ENCODE measurements around the gene ASTN2. TPM values are rescaled to one million over a fixed set of nuclear protein-coding genes. Genes with fewer than 3 reads are reported as not detected.

Gene ASTN2
- total RNA-seq, 6 experiments from 2014 or later = 0.91 to 3.1 (median 2.5) TPM

- H3K9me3 ChIP-seq = no peaks in the 10 kb centered on the region
- H3K4me1 ChIP-seq = no peaks in the 10 kb centered on the region
- ATAC-seq (no peak), DNase-seq (no peak)
- no peak overlapping the region for H3K4me3 ChIP-seq
- no peak for TF ChIP-seq CTCF (IDR thresholded peaks at IDR 0.05)
- TF ChIP-seq POLR2A (IDR thresholded peaks at IDR 0.05) = no peak
- H3K27me3 ChIP-seq = no peaks in the 10 kb centered on the region
- no peak overlapping the region for H3K27ac ChIP-seq
- 60% methylated on average over 1 of the region's 1 CpG for WGBS (ENCODE audit: insufficient coverage, low coverage, low lambda C conversion rate, missing lambda C conversion rate)
- intact Hi-C loops (cut with DNase I) = no loop called here
- H3K36me3 ChIP-seq = no peaks in the 10 kb centered on the region
These were observed 935.8 kb downstream of the ASTN2 start for GRCh38 chr9:116479056-116479544.

GRCh38 chr9:116477584-116478141 is 937.2 kb downstream of the ASTN2 start:
- intact Hi-C loops (cut with DNase I) = no loop called here
- H3K36me3 ChIP-seq = no peaks in the 10 kb centered on the region
- no peaks in the 10 kb centered on the region for H3K4me1 ChIP-seq
- no peak overlapping the region for H3K4me3 ChIP-seq
- no peak overlapping the region for H3K27ac ChIP-seq
- WGBS (ENCODE audit: insufficient coverage, low coverage, low lambda C conversion rate, missing lambda C conversion rate) = 75% methylated on average over 4 of the region's 4 CpGs
- ATAC-seq = no peak
- no peaks in the 10 kb centered on the region for H3K9me3 ChIP-seq
- no peaks in the 10 kb centered on the region for H3K27me3 ChIP-seq
- no peak for TF ChIP-seq POLR2A (IDR thresholded peaks at IDR 0.05)
- TF ChIP-seq CTCF (IDR thresholded peaks at IDR 0.05) = no peak
- no peak for DNase-seq

- peak in 1 of 4 donors; percentile 29 for ATAC-seq
These were observed 937.9 kb downstream of the ASTN2 start for GRCh38 chr9:116476935-116477381.

GRCh38 chr9:116476002-116476401 is 938.9 kb downstream of the ASTN2 start:
- DNase-seq (no peak), ATAC-seq (no peak)
- no peaks in the 10 kb centered on the region for H3K36me3 ChIP-seq
- TF ChIP-seq CTCF (IDR thresholded peaks at IDR 0.05) = no peak
- TF ChIP-seq POLR2A (IDR thresholded peaks at IDR 0.05) = no peak
- no peak overlapping the region for H3K27ac ChIP-seq
- no peaks in the 10 kb centered on the region for H3K4me1 ChIP-seq
- H3K27me3 ChIP-seq = no peaks in the 10 kb centered on the region
- intact Hi-C loops (cut with DNase I) = no loop called here
- H3K9me3 ChIP-seq = no peaks in the 10 kb centered on the region
- H3K4me3 ChIP-seq = no peak overlapping the region
- 78% methylated on average over 6 of the region's 6 CpGs for WGBS (ENCODE audit: insufficient coverage, low coverage, low lambda C conversion rate, missing lambda C conversion rate)

More at GRCh38 chr9:116476935-116477381, 937.9 kb downstream of the ASTN2 start:
- Histone ChIP-seq H3K27me3 (no peaks in the 10 kb centered on the region), H3K36me3 (no peaks in the 10 kb centered on the region), H3K27ac (no peak overlapping the region), H3K9me3 (no peaks in the 10 kb centered on the region), H3K4me1 (no peaks in the 10 kb centered on the region), H3K4me3 (no peak overlapping the region)
- DNase-seq = no peak
- TF ChIP-seq CTCF (IDR thresholded peaks at IDR 0.05) = no peak
- TF ChIP-seq POLR2A (IDR thresholded peaks at IDR 0.05) = no peak
- no CpG with 5 or more reads among the region's 10 CpGs for WGBS (ENCODE audit: insufficient coverage, low coverage, low lambda C conversion rate, missing lambda C conversion rate)
- intact Hi-C loops (cut with DNase I) = no loop called here

All from right lobe of liver (tissue), 6 donors.